A673 (cell line): ENCODE measurements around the gene MAP3K21. TPM values are rescaled to one million over a fixed set of nuclear protein-coding genes. Genes with fewer than 3 reads are reported as not detected.

Experiments
- BruUV-seq: library from RNA; stranded (reverse); fragments of 400-500 nt; replicated peaks from 2 replicates; lab custom pipeline; 2021; lab: Mats Ljungman, UMichigan
- CTCF ChIA-PET: fragments of 300-600 bp; sonication (Branson Sonifier 250); formaldehyde crosslinking; loops from one replicate; lab custom pipeline; 2022; ENCODE audit warnings: antibody characterized with exemption; lab: Charles Lee
- POLR2A ChIA-PET: fragments of 300-600 bp; sonication (Branson Sonifier 250); formaldehyde crosslinking; loops from one replicate; lab custom pipeline; 2022; ENCODE audit warnings: antibody characterized with exemption; ENCODE audit not compliant: low non-redundant PET; lab: Charles Lee
- DNase-seq: peaks from one replicate; pipeline ENCODE4 v3.0.0-alpha.2; 2015; ENCODE audit warnings: low spot score
- H3K27ac ChIP-seq: fragments of 200-600 bp; sonication (generic); 2 replicates; pipeline ENCODE4 v1.5.1; 2016; ENCODE audit warnings: mixed run types, low read depth, mild to moderate bottlenecking, mixed read lengths, antibody characterized with exemption, low read length; ENCODE audit not compliant: poor library complexity, severe bottlenecking
- H3K27me3 ChIP-seq: fragments of 200-600 bp; sonication (generic); replicated peaks from 2 replicates; pipeline ENCODE4 v1.6.1; 2017; ENCODE audit warnings: mixed run types, low read depth, mild to moderate bottlenecking, mixed read lengths, antibody characterized with exemption, low read length; ENCODE audit not compliant: insufficient read depth, poor library complexity
- H3K36me3 ChIP-seq: fragments of 200-600 bp; sonication (generic); 2 replicates; pipeline ENCODE4 v1.6.1; 2016; ENCODE audit warnings: mixed run types, mild to moderate bottlenecking, mixed read lengths, antibody characterized with exemption, low read length; ENCODE audit not compliant: insufficient read depth, poor library complexity, severe bottlenecking
- H3K4me1 ChIP-seq: fragments of 200-600 bp; sonication (generic); 2 replicates; pipeline ENCODE4 v1.6.1; 2017; ENCODE audit warnings: mixed run types, mild to moderate bottlenecking, mixed read lengths, antibody characterized with exemption, low read length; ENCODE audit not compliant: insufficient read depth, poor library complexity, severe bottlenecking
- H3K4me3 ChIP-seq: fragments of 200-600 bp; sonication (generic); 2 replicates; pipeline ENCODE4 v1.5.1; 2016; ENCODE audit warnings: low read depth, mixed run types, mild to moderate bottlenecking, mixed read lengths, low read length; ENCODE audit not compliant: poor library complexity, severe bottlenecking
- H3K9me3 ChIP-seq: fragments of 200-600 bp; sonication (generic); 2 replicates; pipeline ENCODE4 v1.6.1; 2016; ENCODE audit warnings: mixed run types, low read depth, mild to moderate bottlenecking, mixed read lengths, antibody characterized with exemption, low read length; ENCODE audit not compliant: poor library complexity, severe bottlenecking
- EZH2 ChIP-seq: fragments of 200-600 bp; sonication (generic); IDR thresholded peaks from 2 replicates; pipeline ENCODE4 v1.6.1; 2017; ENCODE audit warnings: borderline replicate concordance, low read depth, mild to moderate bottlenecking, mixed read lengths, antibody characterized with exemption, low read length; ENCODE audit not compliant: poor library complexity, severe bottlenecking
- intact Hi-C: fragments of 100-400 bp; cut with micrococcal nuclease; formaldehyde crosslinking; loops from one replicate; pipeline ENCODE4 v1.10.0; 2022; ENCODE audit not compliant: unreplicated experiment
- total RNA-seq: library from RNA; stranded (reverse); gene quantifications from 2 replicates; pipeline ENCODE4 v1.2.3, GENCODE V29; 2021
- TF ChIP-seq, protein P1 (sequence below): fragments of 300-800, 200-600 bp; sonication (generic); conservative IDR thresholded peaks from 2 replicates; pipeline ENCODE4 v1.5.1; 2017; ENCODE audit warnings: low read depth, mild to moderate bottlenecking, antibody characterized with exemption, low read length, moderate library complexity, mixed read lengths

Gene MAP3K21
- total RNA-seq, 1 experiment from 2014 or later: 0.88 TPM

DNA sequence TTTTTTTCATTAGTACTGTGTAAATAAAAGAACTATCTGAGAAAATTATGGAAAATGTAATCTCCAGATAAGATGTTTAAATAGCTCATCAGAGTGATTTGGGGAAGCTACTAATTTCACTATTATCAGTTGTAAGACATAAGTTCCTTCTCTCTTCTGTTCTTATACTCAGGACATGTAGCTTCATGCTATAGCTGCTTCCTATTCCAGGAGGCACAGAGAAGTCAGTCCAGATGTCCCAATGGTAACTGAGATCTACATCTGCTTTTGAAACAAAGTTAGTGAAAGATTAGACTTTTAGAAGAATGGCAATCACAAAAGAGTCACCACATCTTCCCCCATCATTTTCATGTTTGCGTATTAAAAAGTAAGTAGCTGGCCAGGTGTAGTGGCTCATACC is 5.6 kb downstream of the MAP3K21 start:
- Histone ChIP-seq H3K36me3 (no peaks in the 10 kb centered on the region), H3K27ac (no peak overlapping the region), H3K4me3 (no peak overlapping the region), H3K27me3 (peaks cover 16% of the 10 kb centered on the region), H3K4me1 (no peaks in the 10 kb centered on the region), H3K9me3 (no peaks in the 10 kb centered on the region)
- ChIA-PET CTCF (no interaction called here), POLR2A (no interaction called here)
- DNase-seq: no peak
- TF ChIP-seq EZH2: no peak
- TF ChIP-seq, protein P1, sequence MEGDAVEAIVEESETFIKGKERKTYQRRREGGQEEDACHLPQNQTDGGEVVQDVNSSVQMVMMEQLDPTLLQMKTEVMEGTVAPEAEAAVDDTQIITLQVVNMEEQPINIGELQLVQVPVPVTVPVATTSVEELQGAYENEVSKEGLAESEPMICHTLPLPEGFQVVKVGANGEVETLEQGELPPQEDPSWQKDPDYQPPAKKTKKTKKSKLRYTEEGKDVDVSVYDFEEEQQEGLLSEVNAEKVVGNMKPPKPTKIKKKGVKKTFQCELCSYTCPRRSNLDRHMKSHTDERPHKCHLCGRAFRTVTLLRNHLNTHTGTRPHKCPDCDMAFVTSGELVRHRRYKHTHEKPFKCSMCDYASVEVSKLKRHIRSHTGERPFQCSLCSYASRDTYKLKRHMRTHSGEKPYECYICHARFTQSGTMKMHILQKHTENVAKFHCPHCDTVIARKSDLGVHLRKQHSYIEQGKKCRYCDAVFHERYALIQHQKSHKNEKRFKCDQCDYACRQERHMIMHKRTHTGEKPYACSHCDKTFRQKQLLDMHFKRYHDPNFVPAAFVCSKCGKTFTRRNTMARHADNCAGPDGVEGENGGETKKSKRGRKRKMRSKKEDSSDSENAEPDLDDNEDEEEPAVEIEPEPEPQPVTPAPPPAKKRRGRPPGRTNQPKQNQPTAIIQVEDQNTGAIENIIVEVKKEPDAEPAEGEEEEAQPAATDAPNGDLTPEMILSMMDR: no peak
- no TSS peak for BruUV-seq
- intact Hi-C loops: no loop called here

DNA sequence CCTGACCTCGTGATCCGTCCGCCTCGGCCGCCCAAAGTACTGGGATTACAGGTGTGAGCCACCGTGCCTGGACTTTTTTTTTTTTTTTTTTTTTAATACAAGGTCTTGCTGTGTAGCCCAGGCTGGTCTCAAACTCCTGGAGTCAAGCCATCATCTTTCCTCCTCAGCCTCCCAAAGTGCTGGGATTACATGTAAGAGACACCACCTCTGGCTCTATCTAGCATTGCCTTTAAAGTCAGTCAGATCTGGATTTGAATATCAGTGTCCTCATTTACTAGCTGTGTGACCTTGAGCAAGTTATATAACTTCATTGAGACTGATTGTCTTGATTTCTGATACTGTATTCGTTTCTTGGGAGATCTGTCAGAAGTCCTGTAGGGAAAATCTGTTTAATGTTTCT is 6.6 kb downstream of the MAP3K21 start:
- ChIA-PET POLR2A (no interaction called here), CTCF (interaction anchor here (0.7 kb wide), 1 partner anchor 402 kb away, joined by 6 read pairs; no protein-coding TSS in a partner anchor)
- TF ChIP-seq, protein P1: no peak
- no peak for TF ChIP-seq EZH2

DNA sequence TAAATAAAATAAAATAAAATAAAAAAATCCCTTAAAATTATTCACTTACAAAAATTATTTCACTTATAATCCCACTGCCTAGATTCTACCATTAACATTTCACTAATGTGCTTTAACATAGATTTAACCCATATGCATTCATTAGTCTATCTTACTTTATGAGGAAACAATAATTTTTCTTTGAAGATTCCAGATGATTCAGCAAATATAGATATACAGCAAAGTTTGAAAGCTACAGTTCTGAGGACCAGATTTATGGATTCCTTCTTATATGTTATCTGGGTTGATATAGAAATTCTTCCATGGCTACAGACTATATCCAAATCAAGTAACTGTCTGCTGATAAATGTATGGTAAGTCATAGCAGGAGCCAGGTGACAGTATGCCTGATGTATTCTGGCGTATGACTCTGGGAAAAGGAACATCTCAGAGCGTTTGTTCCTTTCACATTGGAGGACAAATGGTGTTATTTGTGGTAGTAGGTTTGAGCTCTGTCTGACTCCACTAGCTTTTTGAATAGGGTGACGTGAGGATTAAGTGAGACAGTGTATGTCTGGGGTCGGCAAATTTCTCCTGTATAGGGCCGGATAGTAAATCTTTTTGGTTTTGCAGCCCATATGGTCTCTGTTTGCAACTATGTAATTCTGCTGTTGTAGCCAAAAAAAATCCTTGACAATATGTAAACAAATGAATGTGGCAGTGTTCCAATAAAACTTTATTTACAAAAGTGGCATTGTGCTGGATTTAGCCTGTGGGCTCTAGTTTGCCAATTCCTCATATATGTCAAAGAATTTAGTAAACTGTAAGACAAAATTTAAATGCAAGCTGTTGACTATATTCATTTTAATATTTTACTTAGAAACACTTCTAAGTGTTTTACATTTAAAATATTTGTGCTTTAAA is 9.3 kb downstream of the MAP3K21 start:
- POLR2A ChIA-PET: no interaction called here
- TF ChIP-seq EZH2: no peak
- TF ChIP-seq, protein P1: no peak
- CTCF ChIA-PET: no interaction called here
- Histone ChIP-seq H3K36me3 (no peaks in the 10 kb centered on the region), H3K27me3 (peaks cover 13% of the 10 kb centered on the region), H3K27ac (no peak overlapping the region), H3K4me3 (no peak overlapping the region), H3K9me3 (no peaks in the 10 kb centered on the region), H3K4me1 (no peaks in the 10 kb centered on the region)
- no TSS peak for BruUV-seq
- intact Hi-C loops: no loop called here
- DNase-seq: no peak

More for the DNA sequence above, 6.6 kb downstream of the MAP3K21 start:
- no peak overlapping the region for H3K4me3 ChIP-seq
- BruUV-seq: no TSS peak
- DNase-seq: no peak
- intact Hi-C loops: no loop called here
- peaks cover 14% of the 10 kb centered on the region for H3K27me3 ChIP-seq
- H3K27ac ChIP-seq: no peak overlapping the region
- H3K9me3 ChIP-seq: no peaks in the 10 kb centered on the region
- H3K4me1 ChIP-seq: no peaks in the 10 kb centered on the region
- H3K36me3 ChIP-seq: no peaks in the 10 kb centered on the region
